Measurements from ENCODE around the gene MAP3K19.

MAP3K19 gene

DNA sequence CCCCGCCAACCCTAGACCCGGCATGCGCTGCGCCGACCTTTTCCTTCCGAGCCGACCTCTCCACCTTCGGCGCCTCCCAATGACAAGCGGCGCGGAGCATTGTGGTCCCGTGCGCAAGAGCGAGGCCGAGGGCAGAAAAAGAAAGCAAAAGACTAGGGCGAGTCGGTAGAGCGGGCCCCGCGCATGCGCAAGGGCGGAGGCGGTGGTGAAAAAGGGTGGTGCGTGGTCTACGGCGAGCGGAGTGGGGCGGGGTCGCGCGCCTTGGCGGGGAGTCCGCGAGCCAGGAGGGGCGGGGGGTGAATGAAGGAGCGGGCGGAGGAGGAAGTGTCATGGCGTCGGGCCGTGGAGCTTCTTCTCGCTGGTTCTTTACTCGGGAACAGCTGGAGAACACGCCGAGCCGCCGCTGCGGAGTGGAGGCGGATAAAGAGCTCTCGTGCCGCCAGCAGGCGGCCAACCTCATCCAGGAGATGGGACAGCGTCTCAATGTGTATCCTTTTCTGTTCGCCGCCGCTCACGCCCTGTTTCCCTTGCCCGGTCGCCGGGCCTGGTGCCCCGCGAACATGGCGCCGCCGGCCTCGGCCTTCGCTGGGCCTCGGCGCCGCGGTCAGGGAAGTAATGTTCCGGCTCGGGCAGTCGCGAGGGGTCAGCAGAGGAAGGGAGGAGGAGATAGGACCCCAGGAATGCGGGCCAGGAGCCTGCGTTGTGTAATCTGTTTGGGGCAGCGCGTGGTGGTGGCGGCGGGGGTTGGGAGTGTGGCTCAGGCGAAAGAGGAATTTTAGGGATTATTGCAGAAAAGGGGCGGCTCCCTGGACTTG, 128.5 kb downstream of the MAP3K19 start, which contains the start of gene CCNT2:
CCNT2 (plus strand) TSS at position 297 of the 815 bp plus-strand sequence; CDS start at position 330, 33 bp downstream.
- DNase-seq (ENCODE audit: low spot score in 2 of 2) = peak; percentile 97 to 100
- Mint-ChIP-seq H3K27me3 (no peaks in the 10 kb centered on the region), H3K27ac (peak within 1 kb of the TSS; percentile 94), H3K4me1 (peaks cover 9% of the 10 kb centered on the region), H3K4me3 (peak within 1 kb of the TSS; percentile 84), H3K9me3 (no peaks in the 10 kb centered on the region), H3K36me3 (peaks cover 1% of the 10 kb centered on the region)
- ATAC-seq (ENCODE audit: low read depth) = peak; percentile 78

GRCh38 chr2:134917888-134918525, 129.2 kb downstream of the MAP3K19 start:
- peak overlapping the region; percentile 94 for H3K27ac Mint-ChIP-seq
- H3K36me3 Mint-ChIP-seq = peaks cover 4% of the 10 kb centered on the region
- peak; percentile 69 for ATAC-seq (ENCODE audit: low read depth)
- H3K4me3 Mint-ChIP-seq = peak overlapping the region; percentile 84
- DNase-seq (ENCODE audit: low spot score in 2 of 2) = peak; percentile 79 to 89
- peaks cover 9% of the 10 kb centered on the region for H3K4me1 Mint-ChIP-seq
- H3K9me3 Mint-ChIP-seq = no peaks in the 10 kb centered on the region
- no peaks in the 10 kb centered on the region for H3K27me3 Mint-ChIP-seq

GRCh38 chr2:134917360-134917865, 129.8 kb downstream of the MAP3K19 start:
- DNase-seq (ENCODE audit: low spot score in 2 of 2) (peak; percentile 3 to 11), ATAC-seq (ENCODE audit: low read depth) (no peak)
- no peaks in the 10 kb centered on the region for H3K9me3 Mint-ChIP-seq
- peaks cover 5% of the 10 kb centered on the region for H3K4me1 Mint-ChIP-seq
- H3K36me3 Mint-ChIP-seq = peaks cover 4% of the 10 kb centered on the region
- peak overlapping the region; percentile 94 for H3K27ac Mint-ChIP-seq
- H3K4me3 Mint-ChIP-seq = peak overlapping the region; percentile 84
- H3K27me3 Mint-ChIP-seq = no peaks in the 10 kb centered on the region

Data from memory B cell (primary cell).